Endothelial cell of umbilical vein (primary cell): ENCODE measurements around the gene FBXO21.

Source experiments
- EZH2 ChIP-seq: IDR thresholded peaks from 2 replicates; pipeline ENCODE4 v1.6.1; 2012; ENCODE audit warnings: borderline replicate concordance, low read depth, mild to moderate bottlenecking, moderate library complexity, low read length, inconsistent platforms; ENCODE audit not compliant: severe bottlenecking
- FOS ChIP-seq: IDR thresholded peaks from 2 replicates; pipeline ENCODE4 v1.6.1; 2011; ENCODE audit warnings: mild to moderate bottlenecking, low read length, moderate library complexity, borderline replicate concordance; ENCODE audit not compliant: insufficient read depth
- JUN ChIP-seq: IDR thresholded peaks from 2 replicates; pipeline ENCODE4 v1.6.1; 2011; ENCODE audit warnings: borderline replicate concordance, low read depth; ENCODE audit not compliant: insufficient read length, insufficient read depth
- MAX ChIP-seq: IDR thresholded peaks from 2 replicates; pipeline ENCODE4 v1.6.1; 2011; ENCODE audit not compliant: insufficient read depth, insufficient read length
- MYC ChIP-seq: IDR thresholded peaks from one replicate; pipeline ENCODE4 v1.6.1; 2011; ENCODE audit warnings: mild to moderate bottlenecking, low read depth, low read length
- POLR2A ChIP-seq: IDR thresholded peaks from 2 replicates; pipeline ENCODE4 v1.6.1; 2012; ENCODE audit warnings: low read depth, mild to moderate bottlenecking, control low read depth, low read length
- POLR2AphosphoS5 ChIP-seq: IDR thresholded peaks from 2 replicates; pipeline ENCODE4 v1.6.1; 2012; ENCODE audit warnings: low read depth, mild to moderate bottlenecking, control low read depth, low read length, moderate library complexity; ENCODE audit not compliant: insufficient read depth
- TF ChIP-seq, protein P1 (sequence below), 2 donors: IDR thresholded peaks; 1 replicate in 1 of 2; 2 replicates in 1 of 2; pipeline ENCODE4 v1.5.1; 2011; ENCODE audit warnings: low read length in 2 of 2, mild to moderate bottlenecking in 2 of 2, moderate library complexity in 2 of 2, control low read depth in 1 of 2, inconsistent platforms in 1 of 2, low read depth in 1 of 2; ENCODE audit not compliant: insufficient read depth in 1 of 2; ENCODE audit errors: extremely low read depth in 1 of 2

DNA sequence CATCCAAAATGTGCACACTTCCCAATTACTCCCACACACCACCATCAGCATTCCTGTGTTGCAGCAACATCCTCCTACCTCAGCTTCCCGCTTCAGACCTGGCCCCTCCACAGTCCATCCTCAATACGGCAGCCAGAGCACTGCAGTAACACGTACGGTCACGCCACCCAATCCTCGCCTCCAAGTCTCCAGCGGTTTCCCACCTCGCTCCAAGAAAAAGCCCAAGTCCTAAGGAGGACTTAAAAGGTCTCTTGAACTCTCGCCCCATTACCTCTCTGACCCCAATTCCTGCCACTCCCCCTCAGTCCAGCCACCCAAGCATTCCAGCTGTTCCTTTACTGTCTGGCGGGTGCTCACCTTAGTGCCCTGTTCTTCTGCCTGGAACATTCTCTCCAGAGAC is 12.0 kb downstream of the FBXO21 start:
- TF ChIP-seq, protein P1, sequence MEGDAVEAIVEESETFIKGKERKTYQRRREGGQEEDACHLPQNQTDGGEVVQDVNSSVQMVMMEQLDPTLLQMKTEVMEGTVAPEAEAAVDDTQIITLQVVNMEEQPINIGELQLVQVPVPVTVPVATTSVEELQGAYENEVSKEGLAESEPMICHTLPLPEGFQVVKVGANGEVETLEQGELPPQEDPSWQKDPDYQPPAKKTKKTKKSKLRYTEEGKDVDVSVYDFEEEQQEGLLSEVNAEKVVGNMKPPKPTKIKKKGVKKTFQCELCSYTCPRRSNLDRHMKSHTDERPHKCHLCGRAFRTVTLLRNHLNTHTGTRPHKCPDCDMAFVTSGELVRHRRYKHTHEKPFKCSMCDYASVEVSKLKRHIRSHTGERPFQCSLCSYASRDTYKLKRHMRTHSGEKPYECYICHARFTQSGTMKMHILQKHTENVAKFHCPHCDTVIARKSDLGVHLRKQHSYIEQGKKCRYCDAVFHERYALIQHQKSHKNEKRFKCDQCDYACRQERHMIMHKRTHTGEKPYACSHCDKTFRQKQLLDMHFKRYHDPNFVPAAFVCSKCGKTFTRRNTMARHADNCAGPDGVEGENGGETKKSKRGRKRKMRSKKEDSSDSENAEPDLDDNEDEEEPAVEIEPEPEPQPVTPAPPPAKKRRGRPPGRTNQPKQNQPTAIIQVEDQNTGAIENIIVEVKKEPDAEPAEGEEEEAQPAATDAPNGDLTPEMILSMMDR (IDR thresholded peaks at IDR 0.05; ENCODE audit: extremely low read depth in 1 of 2, insufficient read depth in 1 of 2, low read depth in 1 of 2, low read length in 2 of 2): no peak
- TF ChIP-seq MAX: no peak
- no peak for TF ChIP-seq POLR2AphosphoS5
- TF ChIP-seq POLR2A: no peak
- no peak for TF ChIP-seq FOS
- TF ChIP-seq JUN: no peak
- TF ChIP-seq EZH2: no peak
- no peak for TF ChIP-seq MYC
